HG02884 (cell line): ENCODE results near the gene SPEN.
"Not testable (repeated sequence)": the region's sequence is repeated elsewhere in the genome, so short reads cannot be mapped to it uniquely, and the experiment has no call there.

Experiments
- ATAC-seq: cut with Tn5 transposase; IDR thresholded peaks from one replicate; pipeline ENCODE4 v1.9.1; 2021; ENCODE audit warnings: mild to moderate bottlenecking, moderate library complexity; ENCODE audit not compliant: unreplicated experiment

The SPEN gene, protein sequence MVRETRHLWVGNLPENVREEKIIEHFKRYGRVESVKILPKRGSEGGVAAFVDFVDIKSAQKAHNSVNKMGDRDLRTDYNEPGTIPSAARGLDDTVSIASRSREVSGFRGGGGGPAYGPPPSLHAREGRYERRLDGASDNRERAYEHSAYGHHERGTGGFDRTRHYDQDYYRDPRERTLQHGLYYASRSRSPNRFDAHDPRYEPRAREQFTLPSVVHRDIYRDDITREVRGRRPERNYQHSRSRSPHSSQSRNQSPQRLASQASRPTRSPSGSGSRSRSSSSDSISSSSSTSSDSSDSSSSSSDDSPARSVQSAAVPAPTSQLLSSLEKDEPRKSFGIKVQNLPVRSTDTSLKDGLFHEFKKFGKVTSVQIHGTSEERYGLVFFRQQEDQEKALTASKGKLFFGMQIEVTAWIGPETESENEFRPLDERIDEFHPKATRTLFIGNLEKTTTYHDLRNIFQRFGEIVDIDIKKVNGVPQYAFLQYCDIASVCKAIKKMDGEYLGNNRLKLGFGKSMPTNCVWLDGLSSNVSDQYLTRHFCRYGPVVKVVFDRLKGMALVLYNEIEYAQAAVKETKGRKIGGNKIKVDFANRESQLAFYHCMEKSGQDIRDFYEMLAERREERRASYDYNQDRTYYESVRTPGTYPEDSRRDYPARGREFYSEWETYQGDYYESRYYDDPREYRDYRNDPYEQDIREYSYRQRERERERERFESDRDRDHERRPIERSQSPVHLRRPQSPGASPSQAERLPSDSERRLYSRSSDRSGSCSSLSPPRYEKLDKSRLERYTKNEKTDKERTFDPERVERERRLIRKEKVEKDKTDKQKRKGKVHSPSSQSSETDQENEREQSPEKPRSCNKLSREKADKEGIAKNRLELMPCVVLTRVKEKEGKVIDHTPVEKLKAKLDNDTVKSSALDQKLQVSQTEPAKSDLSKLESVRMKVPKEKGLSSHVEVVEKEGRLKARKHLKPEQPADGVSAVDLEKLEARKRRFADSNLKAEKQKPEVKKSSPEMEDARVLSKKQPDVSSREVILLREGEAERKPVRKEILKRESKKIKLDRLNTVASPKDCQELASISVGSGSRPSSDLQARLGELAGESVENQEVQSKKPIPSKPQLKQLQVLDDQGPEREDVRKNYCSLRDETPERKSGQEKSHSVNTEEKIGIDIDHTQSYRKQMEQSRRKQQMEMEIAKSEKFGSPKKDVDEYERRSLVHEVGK (N-terminal part only)

GRCh38 chr1:15847100-15847892 is at the start of gene SPEN:
Gene SPEN, plus strand, starts transcription at chr1:15847707. Its CDS starts 361 bp downstream, at chr1:15848068.
- ATAC-seq, result peak; percentile 53

DNA sequence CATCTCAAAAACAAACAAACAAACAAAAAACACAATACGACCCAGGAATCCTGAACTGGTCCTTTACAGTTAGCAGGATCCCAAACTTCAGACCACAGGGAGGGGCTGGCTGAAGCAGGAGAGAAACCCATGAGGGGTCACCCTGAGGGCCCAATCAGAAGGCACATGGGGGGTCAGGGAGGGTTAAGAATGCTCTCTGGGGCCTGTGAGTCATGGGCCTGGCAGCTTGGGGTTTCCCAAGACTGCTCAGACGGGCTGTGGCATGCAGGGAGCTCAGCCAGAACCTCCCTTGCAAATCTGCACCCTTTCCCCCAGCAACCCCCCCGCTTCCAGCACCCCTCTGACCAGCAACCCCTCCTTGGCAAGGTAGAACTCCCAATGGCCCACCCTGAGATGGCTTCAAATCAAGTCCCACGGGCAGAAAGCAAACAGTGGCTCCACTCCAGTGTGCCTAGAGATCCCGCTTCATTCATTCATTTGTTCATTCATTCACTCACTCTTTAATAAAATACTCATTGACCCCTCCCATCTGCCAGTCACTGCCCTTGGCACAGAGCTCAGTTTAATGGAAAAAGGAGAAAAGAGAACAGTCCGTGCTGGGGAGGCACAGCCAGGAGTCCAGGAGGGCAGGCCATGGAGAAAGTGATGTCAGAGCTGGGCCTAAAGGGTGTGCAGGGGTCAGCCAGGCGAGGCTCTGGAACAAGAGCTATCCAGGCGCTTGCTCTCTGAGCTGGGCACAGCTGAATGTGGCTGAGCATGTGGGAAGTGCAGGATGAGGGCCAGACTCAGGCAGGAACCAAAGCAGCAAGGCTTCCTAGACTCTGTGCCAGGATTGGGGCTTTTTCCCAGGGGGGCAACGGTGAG is 48.3 kb upstream of the SPEN start:
- no peak for ATAC-seq

DNA sequence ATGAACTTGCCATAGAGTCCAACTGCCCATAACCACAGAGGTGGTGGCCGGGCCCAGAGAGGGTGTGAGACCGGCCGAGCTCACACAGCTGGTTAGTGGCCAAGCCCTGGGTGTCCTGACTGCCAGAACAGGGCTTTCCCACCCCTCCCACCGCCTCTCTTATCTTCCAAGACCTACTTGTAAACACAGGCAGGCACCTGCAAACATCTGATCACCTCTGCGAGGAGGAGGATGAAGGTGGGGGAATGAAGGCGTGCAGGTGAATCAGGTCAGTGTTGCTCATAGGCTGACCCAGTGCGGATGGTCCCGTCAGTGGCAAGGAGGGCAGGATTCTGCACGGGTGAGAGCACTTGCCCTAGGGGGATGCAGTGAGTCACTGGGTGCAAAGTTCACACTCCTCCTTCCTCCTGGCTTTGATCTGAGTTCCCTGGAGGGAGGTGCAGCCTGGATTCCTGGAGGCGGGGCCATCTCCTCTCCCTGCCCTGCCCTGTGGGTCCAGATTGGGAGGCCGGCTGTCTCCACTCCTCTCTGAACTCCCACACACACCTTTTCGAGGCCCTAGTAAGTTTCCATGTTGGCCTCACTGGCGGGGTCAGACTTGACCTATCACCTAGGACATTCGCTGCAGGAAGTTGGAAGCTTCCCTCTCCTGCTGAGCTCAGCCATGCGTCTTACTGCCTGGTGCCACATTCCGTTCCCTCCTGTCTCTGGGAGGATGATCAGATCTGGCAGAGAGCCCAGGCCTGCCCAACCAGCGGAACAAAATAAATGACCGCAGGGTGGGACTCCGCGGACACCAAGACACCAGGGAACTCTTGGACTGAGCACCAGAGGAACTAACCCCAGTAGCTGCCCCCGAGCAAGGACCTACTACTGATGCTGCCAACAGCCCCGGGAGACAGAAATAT is 47.3 kb upstream of the SPEN start:
- ATAC-seq, result no peak

DNA sequence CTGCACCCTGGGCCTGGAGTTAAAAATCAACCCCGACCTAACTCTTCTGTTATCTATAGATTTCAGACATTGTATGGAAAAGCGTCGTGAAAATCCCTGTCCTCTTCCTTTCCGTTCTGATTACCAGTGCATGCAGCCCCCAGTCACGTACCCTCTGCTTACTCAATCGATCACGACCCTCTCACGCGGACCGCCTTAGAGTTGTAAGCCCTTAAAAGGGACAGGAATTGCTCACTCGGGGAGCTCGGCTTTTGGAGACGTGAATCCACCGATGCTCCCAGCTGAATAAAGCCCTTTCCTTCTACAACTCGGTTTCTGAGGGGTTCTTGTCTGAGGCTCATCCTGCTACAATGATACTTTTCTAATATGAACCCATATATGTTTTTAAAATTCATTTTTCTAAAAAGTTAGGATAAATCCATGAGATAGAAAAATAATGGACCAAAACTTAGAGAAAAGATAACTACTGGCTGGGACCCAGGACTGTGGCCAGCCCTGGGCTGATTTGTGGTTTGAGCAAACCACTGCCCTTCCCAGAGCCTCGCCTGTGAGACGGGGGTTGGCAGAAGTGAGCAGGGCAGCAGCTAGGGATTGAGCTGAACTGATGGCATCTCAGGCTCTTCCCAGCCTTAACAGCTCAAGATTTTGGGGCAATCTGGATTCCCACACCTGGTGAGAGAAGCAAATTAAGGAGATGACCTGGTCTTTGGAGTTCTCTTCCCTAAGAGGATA is 45.1 kb upstream of the SPEN start:
- ATAC-seq, result no peak

DNA sequence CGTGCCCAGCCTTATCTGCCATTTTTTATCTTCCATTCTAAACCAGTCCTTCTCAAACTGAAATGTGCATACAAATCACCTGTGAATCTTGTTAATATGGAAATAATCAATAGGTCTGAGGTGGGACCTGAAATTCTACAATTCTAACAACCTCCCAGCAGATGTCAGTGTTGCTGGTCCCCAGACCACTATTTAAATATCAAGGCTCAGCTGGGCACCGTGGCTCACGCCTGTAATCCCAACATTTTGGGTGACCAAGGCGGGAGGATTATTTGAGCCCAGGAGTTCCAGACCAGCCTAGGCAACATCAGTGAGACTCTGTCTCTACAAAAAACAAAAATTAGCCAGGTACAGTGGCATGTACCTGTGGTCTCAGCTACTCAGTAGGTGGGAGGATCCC is 44.1 kb upstream of the SPEN start:
- ATAC-seq, result no peak

- no peak for ATAC-seq
Measured at GRCh38 chr1:15804060-15804459, 43.4 kb upstream of the SPEN start.

DNA sequence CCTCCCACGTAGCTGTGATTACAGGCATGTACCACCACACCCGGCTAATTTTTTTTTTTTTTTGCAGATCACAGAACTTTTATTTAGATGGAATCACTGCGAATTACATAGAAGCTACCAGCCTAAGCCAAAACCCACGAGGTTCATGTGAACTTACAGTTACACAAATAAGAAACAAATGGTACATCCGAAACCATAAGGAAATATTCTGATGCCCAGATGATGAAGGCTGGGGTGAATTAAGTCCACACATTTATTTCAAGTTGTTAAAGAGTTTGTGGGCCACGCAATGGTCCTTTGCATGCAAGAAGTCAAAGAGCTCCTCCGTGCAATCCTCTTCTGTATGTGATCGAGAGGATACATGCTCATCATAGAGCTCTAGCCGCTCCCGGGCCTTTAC is 40.4 kb upstream of the SPEN start:
- ATAC-seq, result no peak

DNA sequence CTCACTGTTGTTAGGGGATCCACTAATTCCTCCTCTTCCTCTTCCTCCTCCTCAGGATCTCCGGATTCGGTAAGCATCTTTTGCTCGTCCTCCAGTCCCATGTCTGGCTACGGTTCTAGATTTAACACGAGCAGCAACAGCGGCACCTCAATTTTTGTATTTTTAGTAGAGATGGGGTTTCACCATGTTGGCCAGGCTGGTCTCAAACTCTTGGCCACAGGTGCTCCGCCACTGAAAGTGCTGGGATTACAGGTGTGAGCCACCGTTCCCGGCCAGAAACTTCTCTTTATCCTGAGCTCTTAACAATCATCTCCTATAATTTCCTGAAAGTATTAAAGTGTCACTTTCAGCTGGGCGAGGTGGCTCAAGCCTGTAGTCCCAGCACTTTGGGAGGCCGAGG is 40.0 kb upstream of the SPEN start, which contains the start of gene UQCRHL:
TSS of gene UQCRHL (minus strand) at position 101 of the 400 bp plus-strand sequence. CDS start at position 101, 0 bp downstream.
- ATAC-seq, result not testable (repeated sequence)

DNA sequence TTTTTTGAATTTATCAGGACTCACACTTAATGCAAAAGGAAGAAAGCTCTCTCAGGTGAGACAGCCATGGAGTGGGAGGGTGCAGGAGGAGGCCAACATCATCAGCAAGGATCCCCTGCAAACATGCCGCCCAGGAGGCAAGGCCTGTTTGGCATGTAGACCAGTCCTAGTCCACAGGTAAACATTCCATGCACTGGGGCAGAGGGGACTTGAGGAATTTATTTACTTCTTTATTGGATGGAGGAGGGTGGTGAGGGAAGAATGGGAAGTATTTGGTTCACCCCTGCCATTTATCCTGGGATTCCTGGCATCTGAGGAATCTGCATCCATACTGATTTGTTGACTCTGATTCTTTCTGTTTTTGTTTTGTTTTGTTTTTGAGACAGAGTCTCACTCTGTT is 38.6 kb upstream of the SPEN start:
- ATAC-seq, result no peak

GRCh38 chr1:15810073-15810472 is 37.4 kb upstream of the SPEN start:
- ATAC-seq, result no peak

DNA sequence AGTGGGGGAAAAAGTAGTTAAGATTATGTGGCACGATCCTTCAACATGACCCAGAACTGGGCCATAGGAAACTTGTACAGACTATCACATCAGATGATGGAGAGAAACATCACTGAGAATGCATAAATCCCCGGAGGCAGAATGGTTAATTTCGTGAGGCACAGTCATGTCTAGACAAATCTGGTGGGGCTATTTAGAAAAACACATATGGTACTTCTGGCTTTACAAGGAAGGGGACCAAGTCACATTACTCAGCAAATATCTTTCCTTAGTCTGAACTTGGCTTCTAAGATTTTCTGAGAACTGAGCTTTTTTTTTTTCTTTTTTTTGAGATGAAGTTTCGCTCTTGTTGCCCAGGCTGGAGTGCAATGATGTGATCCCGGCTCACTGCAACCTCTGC is 30.8 kb upstream of the SPEN start:
- ATAC-seq, result no peak

DNA sequence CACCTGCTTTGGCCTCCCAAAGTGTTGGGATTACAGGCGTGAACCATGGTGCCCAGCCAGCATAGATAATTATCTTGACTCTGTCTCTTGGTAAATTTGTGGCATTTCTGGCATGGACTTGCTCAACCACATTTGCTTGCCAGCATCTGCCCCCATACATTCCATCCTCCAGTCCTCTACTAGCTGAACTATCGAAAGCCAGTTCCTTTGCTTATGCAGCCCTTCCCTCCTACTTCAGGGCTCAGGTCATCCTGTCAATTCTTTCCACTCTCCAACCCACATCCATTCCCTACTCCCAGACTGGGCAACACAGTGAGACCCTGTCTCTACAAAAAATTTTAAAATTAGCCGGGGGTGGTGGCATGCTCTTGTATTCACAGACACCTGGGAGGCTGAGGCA is 27.0 kb upstream of the SPEN start:
- ATAC-seq, result no peak

DNA sequence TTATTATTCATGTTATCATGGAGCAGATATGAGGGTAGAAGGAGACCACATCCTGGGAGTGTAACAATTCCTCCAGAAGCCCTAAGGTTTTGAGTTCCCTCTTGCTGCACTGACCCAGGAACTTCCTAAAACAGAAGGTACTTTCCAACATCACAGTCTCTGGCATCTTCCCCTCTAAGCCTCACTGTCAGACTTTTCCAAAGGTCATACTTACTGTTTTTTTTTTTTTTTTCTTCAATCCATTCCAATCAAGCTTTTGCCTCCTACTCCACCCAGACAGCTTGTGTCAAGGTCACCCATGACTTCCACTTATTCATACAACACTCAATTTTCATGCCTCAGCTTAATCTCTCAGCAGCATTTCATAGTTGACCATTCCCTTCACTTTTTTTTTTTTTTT is 21.7 kb upstream of the SPEN start:
- no peak for ATAC-seq

GRCh38 chr1:15826810-15827507 is 20.5 kb upstream of the SPEN start:
- no peak for ATAC-seq

- not testable (repeated sequence) for ATAC-seq
Measured at GRCh38 chr1:15827567-15827966, 19.9 kb upstream of the SPEN start.

DNA sequence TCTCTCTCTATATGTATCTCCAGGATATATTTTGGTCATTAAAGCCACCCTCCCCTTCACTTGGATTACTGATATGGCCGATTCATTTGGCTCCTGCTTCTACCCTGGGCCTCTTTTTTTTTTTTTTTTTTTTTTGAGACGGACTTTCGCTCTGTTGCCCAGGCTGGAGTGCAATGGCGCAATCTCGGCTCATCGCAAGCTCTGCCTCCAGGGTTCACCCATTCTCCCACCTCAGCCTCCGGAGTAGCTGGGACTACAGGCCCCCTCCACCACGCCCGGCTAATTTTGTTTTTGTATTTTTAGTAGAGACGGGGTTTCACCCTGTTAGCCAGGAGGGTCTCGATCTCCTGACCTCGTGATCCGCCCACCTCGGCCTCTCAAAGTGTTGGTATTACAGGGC is 18.6 kb upstream of the SPEN start:
- not testable (repeated sequence) for ATAC-seq

DNA sequence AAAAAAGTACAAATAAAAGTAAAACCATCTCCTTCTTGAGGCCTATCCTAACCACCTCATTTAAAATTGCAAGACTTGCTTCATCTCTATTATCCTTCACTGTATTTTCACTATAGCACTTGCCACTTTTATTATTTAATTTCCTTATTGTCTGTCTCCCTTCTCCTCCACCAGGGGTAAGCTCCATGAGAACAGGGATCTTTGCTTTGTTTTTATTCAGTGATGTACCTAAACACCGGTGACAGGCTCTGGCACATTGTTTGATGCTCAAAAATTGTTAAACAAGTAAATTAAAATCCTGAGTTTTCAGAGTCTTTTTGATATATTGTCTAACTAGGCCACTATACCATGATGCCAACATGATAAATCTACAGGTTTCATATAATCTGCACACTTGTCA is 17.2 kb upstream of the SPEN start:
- no peak for ATAC-seq
